Measurements from ENCODE around the gene WDPCP. TPM values are rescaled to one million over a fixed set of nuclear protein-coding genes. Genes with fewer than 3 reads are reported as not detected.

Gene WDPCP
- total RNA-seq, 3 donors from 2014 or later, result 5.3 to 15.4 (median 7.5) TPM

DNA sequence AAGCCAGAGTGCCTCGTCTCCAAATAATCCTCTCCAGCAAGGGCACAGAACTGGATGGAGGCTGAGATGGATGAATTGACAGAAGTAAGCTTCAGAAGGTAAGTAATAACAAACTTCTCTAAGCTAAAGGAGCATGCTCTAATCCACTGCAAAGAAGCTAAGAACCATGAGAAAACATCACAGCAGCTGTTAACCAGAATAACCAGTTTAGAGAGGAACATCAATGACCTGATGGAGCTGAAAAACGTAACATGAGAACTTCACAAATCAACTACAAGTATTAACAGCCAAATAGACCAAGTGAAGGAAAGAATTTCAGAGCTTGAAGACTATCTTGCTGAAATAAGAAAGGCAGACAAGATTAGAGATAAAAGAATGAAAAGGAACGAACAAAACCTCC, 32.3 kb downstream of the WDPCP start:
- no peak for DNase-seq
- ATAC-seq, result no peak
- intact Hi-C loops (cut with DNase I, micrococcal nuclease), result no loop called here
- no peaks in the 10 kb centered on the region for H3K4me1 ChIP-seq (ENCODE audit: low read depth)
- no peaks in the 10 kb centered on the region for H3K36me3 ChIP-seq (ENCODE audit: low read depth)
- TF ChIP-seq, protein P1, sequence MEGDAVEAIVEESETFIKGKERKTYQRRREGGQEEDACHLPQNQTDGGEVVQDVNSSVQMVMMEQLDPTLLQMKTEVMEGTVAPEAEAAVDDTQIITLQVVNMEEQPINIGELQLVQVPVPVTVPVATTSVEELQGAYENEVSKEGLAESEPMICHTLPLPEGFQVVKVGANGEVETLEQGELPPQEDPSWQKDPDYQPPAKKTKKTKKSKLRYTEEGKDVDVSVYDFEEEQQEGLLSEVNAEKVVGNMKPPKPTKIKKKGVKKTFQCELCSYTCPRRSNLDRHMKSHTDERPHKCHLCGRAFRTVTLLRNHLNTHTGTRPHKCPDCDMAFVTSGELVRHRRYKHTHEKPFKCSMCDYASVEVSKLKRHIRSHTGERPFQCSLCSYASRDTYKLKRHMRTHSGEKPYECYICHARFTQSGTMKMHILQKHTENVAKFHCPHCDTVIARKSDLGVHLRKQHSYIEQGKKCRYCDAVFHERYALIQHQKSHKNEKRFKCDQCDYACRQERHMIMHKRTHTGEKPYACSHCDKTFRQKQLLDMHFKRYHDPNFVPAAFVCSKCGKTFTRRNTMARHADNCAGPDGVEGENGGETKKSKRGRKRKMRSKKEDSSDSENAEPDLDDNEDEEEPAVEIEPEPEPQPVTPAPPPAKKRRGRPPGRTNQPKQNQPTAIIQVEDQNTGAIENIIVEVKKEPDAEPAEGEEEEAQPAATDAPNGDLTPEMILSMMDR (IDR thresholded peaks at IDR 0.05), result no peak
- peaks cover 19% of the 10 kb centered on the region for H3K9me3 ChIP-seq
- H3K4me3 ChIP-seq, result no peak overlapping the region

DNA sequence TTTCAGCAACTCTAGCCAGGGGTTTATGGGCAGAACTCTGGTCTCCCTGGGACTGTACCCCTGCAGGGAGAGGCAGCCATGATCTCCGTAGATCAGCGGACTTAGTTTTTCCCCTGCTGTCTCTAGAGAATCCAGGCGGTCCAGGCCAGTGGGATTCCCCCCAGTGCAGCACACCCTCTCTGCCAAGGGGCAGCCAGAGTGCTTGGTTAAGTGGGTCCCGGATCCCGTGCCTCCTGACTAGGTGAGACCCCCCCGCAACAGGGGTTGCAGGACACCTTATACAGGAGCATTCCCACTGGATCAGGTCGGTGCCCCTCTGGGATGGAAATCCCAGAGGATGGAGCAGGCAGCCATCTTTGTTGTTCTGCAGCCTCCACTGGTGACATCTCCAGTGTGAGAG, 33.0 kb downstream of the WDPCP start:
- Histone ChIP-seq H3K9me3 (peaks cover 19% of the 10 kb centered on the region), H3K4me3 (no peak overlapping the region), H3K36me3 (ENCODE audit: low read depth) (no peaks in the 10 kb centered on the region), H3K4me1 (ENCODE audit: low read depth) (no peaks in the 10 kb centered on the region)
- DNase-seq, result no peak
- ATAC-seq, result no peak
- TF ChIP-seq, protein P1 (IDR thresholded peaks at IDR 0.05), result no peak
- intact Hi-C loops (cut with DNase I, micrococcal nuclease), result no loop called here

- no peaks in the 10 kb centered on the region for H3K4me1 ChIP-seq (ENCODE audit: low read depth)
- H3K4me3 ChIP-seq, result no peak overlapping the region
- H3K36me3 ChIP-seq (ENCODE audit: low read depth), result no peaks in the 10 kb centered on the region
- ATAC-seq (no peak), DNase-seq (no peak)
- intact Hi-C loops (cut with DNase I, micrococcal nuclease), result no loop called here
- TF ChIP-seq, protein P1 (IDR thresholded peaks at IDR 0.05), result no peak
- H3K9me3 ChIP-seq, result peaks cover 4% of the 10 kb centered on the region
Observed at GRCh38 chr2:63553049-63553448, 35.2 kb downstream of the WDPCP start.

- no peak overlapping the region for H3K4me3 ChIP-seq
- H3K9me3 ChIP-seq, result no peaks in the 10 kb centered on the region
- ATAC-seq, result no peak
- DNase-seq, result no peak
- H3K4me1 ChIP-seq (ENCODE audit: low read depth), result no peaks in the 10 kb centered on the region
- no peaks in the 10 kb centered on the region for H3K36me3 ChIP-seq (ENCODE audit: low read depth)
- intact Hi-C loops (cut with DNase I, micrococcal nuclease), result no loop called here
- TF ChIP-seq, protein P1 (IDR thresholded peaks at IDR 0.05), result no peak
Observed at GRCh38 chr2:63545023-63545422, 43.3 kb downstream of the WDPCP start.

- DNase-seq, result no peak
- ATAC-seq, result no peak
Observed at GRCh38 chr2:63544017-63544627, 44.2 kb downstream of the WDPCP start.

More at GRCh38 chr2:63544017-63544627, 44.2 kb downstream of the WDPCP start:
- Histone ChIP-seq H3K4me1 (ENCODE audit: low read depth) (no peaks in the 10 kb centered on the region), H3K4me3 (no peak overlapping the region), H3K36me3 (ENCODE audit: low read depth) (no peaks in the 10 kb centered on the region), H3K9me3 (no peaks in the 10 kb centered on the region)
- TF ChIP-seq, protein P1 (IDR thresholded peaks at IDR 0.05), result no peak
- intact Hi-C loops (cut with DNase I, micrococcal nuclease), result no loop called here

Measured in mucosa of descending colon (tissue), 3 donors.